Measurements from ENCODE around the gene MYRIP. TPM values are rescaled to one million over a fixed set of nuclear protein-coding genes. Genes with fewer than 3 reads are reported as not detected.

Gene MYRIP
- total RNA-seq, 4 donors from 2014 or later = 1.0 to 9.6 (median 3.2) TPM

- no peak for ATAC-seq (ENCODE audit: low FRiP score)
- TF ChIP-seq, protein P1, sequence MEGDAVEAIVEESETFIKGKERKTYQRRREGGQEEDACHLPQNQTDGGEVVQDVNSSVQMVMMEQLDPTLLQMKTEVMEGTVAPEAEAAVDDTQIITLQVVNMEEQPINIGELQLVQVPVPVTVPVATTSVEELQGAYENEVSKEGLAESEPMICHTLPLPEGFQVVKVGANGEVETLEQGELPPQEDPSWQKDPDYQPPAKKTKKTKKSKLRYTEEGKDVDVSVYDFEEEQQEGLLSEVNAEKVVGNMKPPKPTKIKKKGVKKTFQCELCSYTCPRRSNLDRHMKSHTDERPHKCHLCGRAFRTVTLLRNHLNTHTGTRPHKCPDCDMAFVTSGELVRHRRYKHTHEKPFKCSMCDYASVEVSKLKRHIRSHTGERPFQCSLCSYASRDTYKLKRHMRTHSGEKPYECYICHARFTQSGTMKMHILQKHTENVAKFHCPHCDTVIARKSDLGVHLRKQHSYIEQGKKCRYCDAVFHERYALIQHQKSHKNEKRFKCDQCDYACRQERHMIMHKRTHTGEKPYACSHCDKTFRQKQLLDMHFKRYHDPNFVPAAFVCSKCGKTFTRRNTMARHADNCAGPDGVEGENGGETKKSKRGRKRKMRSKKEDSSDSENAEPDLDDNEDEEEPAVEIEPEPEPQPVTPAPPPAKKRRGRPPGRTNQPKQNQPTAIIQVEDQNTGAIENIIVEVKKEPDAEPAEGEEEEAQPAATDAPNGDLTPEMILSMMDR (IDR thresholded peaks at IDR 0.05) = no peak
- DNase-seq (ENCODE audit: low spot score) = no peak
These were observed 398.4 kb downstream of the MYRIP start for GRCh38 chr3:40207796-40208195.

GRCh38 chr3:40208251-40208650 lies 398.8 kb downstream of the MYRIP start:
- ATAC-seq (ENCODE audit: low FRiP score) (no peak), DNase-seq (ENCODE audit: low spot score) (no peak)
- TF ChIP-seq, protein P1 (IDR thresholded peaks at IDR 0.05) = no peak

DNA sequence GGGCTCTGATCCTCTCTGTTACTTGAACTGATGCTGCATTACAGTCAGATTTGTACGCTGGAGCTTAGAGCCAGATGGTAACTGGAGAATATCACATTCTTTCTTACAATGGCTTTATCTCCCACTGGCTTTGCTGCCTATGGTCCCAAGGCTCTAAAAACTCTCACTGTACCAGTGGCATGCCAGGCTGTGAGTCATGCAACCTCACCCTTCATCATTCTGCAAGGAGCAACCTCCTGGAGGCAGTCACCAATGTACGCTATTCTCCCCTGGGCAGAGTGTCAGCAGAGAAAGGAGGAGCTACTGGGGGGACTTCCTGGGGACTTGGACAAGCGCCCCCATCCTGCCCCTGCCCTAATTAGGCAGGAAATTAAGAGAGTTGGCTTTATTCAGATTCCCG lies 402.2 kb downstream of the MYRIP start:
- DNase-seq (ENCODE audit: low spot score) (no peak), ATAC-seq (ENCODE audit: low FRiP score) (no peak)
- TF ChIP-seq, protein P1 (IDR thresholded peaks at IDR 0.05) = no peak

DNA sequence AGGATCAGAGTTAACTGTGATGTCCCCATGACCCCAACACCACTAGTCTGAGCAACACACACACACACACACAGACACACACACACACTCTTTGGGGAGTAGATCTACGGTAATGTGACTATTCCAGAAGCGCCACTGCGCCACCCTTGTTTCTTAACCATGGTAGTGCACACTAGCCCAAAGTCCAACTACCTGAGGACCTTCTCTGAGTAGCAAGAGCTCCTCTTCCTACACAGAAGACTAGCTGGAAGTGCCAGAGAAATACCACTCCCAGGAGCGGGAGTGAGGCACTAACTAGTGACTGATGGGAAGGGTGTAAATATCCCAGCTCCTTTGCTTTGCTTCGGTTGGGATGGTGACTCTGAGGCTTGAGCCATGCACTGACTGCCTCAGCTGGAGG lies 404.1 kb downstream of the MYRIP start:
- DNase-seq (ENCODE audit: low spot score) (no peak), ATAC-seq (ENCODE audit: low FRiP score) (no peak)
- TF ChIP-seq, protein P1 (IDR thresholded peaks at IDR 0.05) = no peak

DNA sequence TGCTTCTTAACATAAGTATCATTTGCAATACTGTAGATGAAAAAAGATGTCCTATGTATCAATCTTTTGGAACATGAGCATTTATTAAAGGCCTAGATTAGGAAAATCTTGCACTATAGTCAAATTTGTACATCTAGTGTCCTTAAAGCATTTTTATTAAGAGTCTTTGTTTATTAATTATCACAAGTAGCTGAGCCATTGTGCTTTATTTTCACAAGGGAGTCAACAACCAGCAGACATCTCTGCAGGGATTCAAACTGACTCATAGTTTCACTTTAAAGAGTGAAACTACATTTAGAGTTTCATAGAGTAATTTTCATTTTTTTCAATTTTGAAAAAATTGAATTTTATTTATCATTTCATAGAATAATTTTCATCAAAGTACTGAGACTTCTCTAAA lies 405.6 kb downstream of the MYRIP start:
- TF ChIP-seq, protein P1 (IDR thresholded peaks at IDR 0.05) = no peak

GRCh38 chr3:40216471-40216870 lies 407.1 kb downstream of the MYRIP start:
- TF ChIP-seq, protein P1 (IDR thresholded peaks at IDR 0.05) = no peak
- no peak for ATAC-seq (ENCODE audit: low FRiP score)
- no peak for DNase-seq (ENCODE audit: low spot score)

More for the DNA sequence above, 405.6 kb downstream of the MYRIP start:
- DNase-seq (ENCODE audit: low spot score) (no peak), ATAC-seq (ENCODE audit: low FRiP score) (no peak)

- no peak for ATAC-seq (ENCODE audit: low FRiP score)
- DNase-seq (ENCODE audit: low spot score) = no peak
- TF ChIP-seq, protein P1 (IDR thresholded peaks at IDR 0.05) = no peak
These were observed 414.4 kb downstream of the MYRIP start for GRCh38 chr3:40223856-40224255.
